Adipocyte (in vitro differentiated cells): ENCODE measurements around the gene HSPA1B.
A peak's percentile ranks its signal among the peaks of the same experiment; 100 is the strongest.
"Not testable (repeated sequence)": the region's sequence is repeated elsewhere in the genome, so short reads cannot be mapped to it uniquely, and the experiment has no call there.

ENCODE experiments used
- DNase-seq: peaks from one replicate; pipeline ENCODE4 v3.0.0-alpha.2; 2015; ENCODE audit warnings: low read depth
- H3K27me3 ChIP-seq: replicated peaks from 2 replicates; pipeline ENCODE4 v1.7.0; 2013; ENCODE audit warnings: mild to moderate bottlenecking, low read length, moderate library complexity; ENCODE audit not compliant: control insufficient read depth, insufficient read depth
- H3K36me3 ChIP-seq: 2 replicates; pipeline ENCODE4 v1.7.0; 2013; ENCODE audit warnings: low read length, mild to moderate bottlenecking, moderate library complexity; ENCODE audit not compliant: control insufficient read depth, insufficient read depth, severe bottlenecking
- H3K4me1 ChIP-seq: 2 replicates; pipeline ENCODE4 v1.7.0; 2013; ENCODE audit warnings: mild to moderate bottlenecking, low read length, moderate library complexity; ENCODE audit not compliant: control insufficient read depth, insufficient read depth
- H3K4me3 ChIP-seq: 2 replicates; pipeline ENCODE4 v1.7.0; 2013; ENCODE audit warnings: mild to moderate bottlenecking, low read length, moderate library complexity
- H3K9ac ChIP-seq: 2 replicates; pipeline ENCODE4 v1.7.0; 2013; ENCODE audit warnings: mild to moderate bottlenecking, low read length, moderate library complexity
- H3K9me3 ChIP-seq: 2 replicates; pipeline ENCODE4 v1.7.0; 2013; ENCODE audit warnings: mild to moderate bottlenecking, low read length, moderate library complexity; ENCODE audit not compliant: control insufficient read depth

HSPA1B gene

DNA sequence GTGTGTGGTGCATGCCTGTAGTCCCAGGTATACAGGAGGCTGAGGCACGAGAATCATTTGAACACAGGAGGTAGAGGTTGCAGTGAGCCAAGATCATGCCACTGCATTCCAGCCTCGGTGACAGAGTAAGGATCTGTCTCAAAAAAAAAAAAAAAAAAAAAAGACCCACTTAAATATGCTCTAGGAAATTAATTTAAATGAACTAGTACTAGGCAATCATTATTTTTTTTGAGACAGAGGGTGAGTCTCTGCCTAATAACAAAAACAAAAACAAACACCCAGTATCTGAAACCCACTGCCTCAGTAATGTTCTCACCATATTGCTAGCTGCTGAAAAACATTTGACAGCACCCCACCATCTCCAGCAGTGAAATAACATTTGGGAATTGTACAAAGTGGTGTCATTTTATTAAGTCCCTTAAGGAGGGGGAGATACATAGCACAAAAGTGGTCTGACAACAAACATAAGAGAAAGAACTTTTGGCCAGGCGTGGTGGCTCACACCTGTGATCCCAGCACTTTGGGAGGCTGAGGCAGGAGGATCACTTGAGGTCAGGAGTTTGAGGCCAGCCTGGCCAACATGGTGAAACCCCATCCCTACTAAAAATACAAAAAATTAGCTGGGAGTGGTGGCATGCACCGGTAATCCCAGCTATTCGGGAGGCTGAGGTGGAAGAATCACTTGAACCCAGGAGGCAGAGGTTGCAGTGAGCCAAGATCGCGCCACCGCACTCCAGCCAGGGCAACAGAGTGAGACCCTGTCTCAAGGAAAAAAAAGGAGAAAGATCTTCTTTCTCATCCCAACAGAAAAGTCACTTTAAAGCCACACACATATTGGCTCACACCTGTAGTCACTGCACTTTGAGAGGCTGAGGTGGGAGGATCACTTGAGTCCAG is 26.3 kb upstream of the HSPA1B start:
- H3K4me1 ChIP-seq, DNase-seq, H3K9me3 ChIP-seq, H3K4me3 ChIP-seq, H3K9ac ChIP-seq, H3K27me3 ChIP-seq: not testable (repeated sequence)
- H3K36me3 ChIP-seq = peaks cover 12% of the 10 kb centered on the region

DNA sequence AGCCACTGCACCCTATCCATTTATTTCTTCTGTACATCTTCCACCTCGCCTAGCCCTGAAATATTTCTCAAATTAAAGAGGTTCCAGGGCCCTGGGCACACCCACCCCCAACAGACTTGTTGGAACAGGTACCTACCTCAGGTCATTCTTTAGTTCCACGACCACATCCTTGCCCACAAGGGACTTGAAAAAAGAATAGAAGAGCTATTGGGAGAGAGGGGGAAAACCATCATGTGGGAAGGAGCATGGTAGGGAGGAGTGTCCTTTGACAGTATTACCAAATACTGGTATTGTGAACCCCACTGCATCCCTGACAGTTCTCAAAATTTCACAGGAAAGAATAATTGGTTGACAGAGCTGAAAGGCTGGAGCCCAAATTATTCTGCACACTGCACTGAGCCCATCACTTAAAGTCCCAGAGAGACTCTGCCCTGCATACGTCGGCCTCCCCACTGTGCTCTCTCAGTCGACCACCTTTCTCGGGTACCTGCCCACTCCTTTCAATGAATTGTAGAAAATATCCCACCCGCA is 21.5 kb upstream of the HSPA1B start:
- peaks cover 4% of the 10 kb centered on the region for H3K36me3 ChIP-seq
- peak overlapping the region; percentile 87 for H3K4me3 ChIP-seq
- H3K9ac ChIP-seq = peak overlapping the region; percentile 93
- no peaks in the 10 kb centered on the region for H3K9me3 ChIP-seq
- no peak for DNase-seq
- H3K27me3 ChIP-seq = no peaks in the 10 kb centered on the region
- peaks cover 9% of the 10 kb centered on the region for H3K4me1 ChIP-seq

DNA sequence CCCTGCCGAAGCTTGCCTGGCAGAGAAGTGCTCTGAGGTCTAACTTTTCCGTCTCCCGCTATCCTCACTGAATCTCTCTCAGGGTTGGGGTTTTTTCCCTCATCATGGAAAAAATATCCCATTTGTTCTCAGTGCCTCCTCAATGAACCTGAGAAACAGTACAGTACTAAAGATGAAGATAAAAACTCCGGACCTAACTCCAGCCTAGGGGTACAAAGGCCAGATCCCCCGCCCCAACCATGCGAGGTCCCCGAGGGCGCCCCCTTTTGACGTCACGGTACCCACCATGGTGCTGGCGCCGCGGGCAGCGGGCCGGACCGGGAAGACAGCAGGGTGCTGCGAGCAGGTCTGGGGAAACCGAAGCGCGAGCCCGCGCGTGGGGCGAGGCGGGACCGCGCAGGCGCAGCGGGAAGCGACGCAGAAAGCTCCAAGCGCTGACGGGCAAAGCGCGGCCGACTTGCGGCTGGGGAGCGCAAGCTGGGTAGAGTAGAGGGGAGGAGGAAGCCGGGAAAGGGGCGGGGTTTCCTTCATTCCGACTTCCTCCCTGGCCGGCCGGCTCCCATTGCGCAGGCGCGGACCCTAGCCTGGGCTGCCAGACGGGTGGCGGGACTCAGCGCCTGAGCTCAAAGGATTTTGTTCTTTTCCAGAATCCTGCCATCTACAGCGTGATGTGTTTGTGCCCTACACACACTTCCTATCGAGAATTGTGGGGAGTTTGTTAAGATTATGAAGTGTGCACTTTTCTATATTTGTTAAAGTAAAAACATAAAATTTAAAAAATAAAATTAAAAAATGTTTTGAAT is 20.9 kb upstream of the HSPA1B start, which contains the start of gene LSM2:
Gene LSM2, minus strand, starts transcription at position 497 of the 803 bp plus-strand sequence. Its CDS starts 209 bp downstream, at position 288.
- peaks cover 9% of the 10 kb centered on the region for H3K4me1 ChIP-seq
- no peaks in the 10 kb centered on the region for H3K27me3 ChIP-seq
- H3K9ac ChIP-seq = peak within 1 kb of the TSS; percentile 93
- peaks cover 3% of the 10 kb centered on the region for H3K36me3 ChIP-seq
- DNase-seq = peak; percentile 99
- no peaks in the 10 kb centered on the region for H3K9me3 ChIP-seq
- H3K4me3 ChIP-seq = peak within 1 kb of the TSS; percentile 87

GRCh38 chr6:31808599-31808998 is 18.9 kb upstream of the HSPA1B start:
- DNase-seq, H3K9me3 ChIP-seq, H3K36me3 ChIP-seq, H3K4me3 ChIP-seq, H3K9ac ChIP-seq, H3K27me3 ChIP-seq: not testable (repeated sequence)
- peaks cover 14% of the 10 kb centered on the region for H3K4me1 ChIP-seq

- H3K4me3 ChIP-seq = no peak overlapping the region
- DNase-seq = no peak
- H3K9ac ChIP-seq = no peak overlapping the region
- peaks cover 12% of the 10 kb centered on the region for H3K4me1 ChIP-seq
- no peaks in the 10 kb centered on the region for H3K36me3 ChIP-seq
- H3K9me3 ChIP-seq = no peaks in the 10 kb centered on the region
- H3K27me3 ChIP-seq = no peaks in the 10 kb centered on the region
Observed at GRCh38 chr6:31811645-31812044, 15.9 kb upstream of the HSPA1B start.

DNA sequence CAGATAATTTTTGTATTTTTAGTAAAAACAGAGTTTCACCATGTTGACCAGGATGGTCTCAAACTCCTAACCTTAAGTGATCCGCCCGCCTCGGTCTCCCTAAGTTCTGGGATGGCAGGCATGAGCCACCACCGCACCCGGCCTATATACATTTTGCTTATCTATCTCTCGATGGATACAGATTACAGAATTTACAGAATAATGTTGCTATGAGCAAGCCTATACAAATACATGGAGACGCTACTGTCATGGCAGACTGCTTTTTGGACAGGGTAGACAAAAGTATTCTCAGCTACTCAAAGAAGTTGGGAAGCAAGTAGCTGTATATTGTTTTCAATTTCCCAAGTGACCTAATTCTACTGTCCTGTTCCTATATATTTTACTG is 14.1 kb upstream of the HSPA1B start:
- no peaks in the 10 kb centered on the region for H3K36me3 ChIP-seq
- H3K27me3 ChIP-seq = no peaks in the 10 kb centered on the region
- no peak for DNase-seq
- H3K9ac ChIP-seq = peak overlapping the region; percentile 91
- H3K4me3 ChIP-seq = peak overlapping the region; percentile 76
- no peaks in the 10 kb centered on the region for H3K9me3 ChIP-seq
- H3K4me1 ChIP-seq = peaks cover 17% of the 10 kb centered on the region

DNA sequence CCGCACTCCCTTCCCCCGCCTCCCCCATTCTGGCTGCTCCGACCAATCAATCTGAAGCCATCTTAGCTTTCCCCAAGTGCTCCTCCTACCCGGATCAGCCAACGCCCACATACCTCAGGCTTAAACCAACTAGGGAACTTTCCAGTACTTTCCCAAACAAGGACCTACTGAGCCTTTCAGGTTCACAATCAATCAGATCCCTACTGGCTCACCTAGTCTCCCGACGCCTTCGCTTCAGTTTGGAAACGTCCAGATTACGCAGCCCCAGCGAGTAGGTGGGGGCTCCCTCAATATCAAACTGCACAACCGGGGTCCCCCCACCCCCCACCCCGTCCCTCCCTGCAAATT is 12.9 kb upstream of the HSPA1B start:
- H3K4me1 ChIP-seq = peaks cover 28% of the 10 kb centered on the region
- no peaks in the 10 kb centered on the region for H3K9me3 ChIP-seq
- peak overlapping the region; percentile 86 for H3K9ac ChIP-seq
- peak overlapping the region; percentile 90 for H3K4me3 ChIP-seq
- no peaks in the 10 kb centered on the region for H3K27me3 ChIP-seq
- no peaks in the 10 kb centered on the region for H3K36me3 ChIP-seq
- DNase-seq = peak; percentile 98

DNA sequence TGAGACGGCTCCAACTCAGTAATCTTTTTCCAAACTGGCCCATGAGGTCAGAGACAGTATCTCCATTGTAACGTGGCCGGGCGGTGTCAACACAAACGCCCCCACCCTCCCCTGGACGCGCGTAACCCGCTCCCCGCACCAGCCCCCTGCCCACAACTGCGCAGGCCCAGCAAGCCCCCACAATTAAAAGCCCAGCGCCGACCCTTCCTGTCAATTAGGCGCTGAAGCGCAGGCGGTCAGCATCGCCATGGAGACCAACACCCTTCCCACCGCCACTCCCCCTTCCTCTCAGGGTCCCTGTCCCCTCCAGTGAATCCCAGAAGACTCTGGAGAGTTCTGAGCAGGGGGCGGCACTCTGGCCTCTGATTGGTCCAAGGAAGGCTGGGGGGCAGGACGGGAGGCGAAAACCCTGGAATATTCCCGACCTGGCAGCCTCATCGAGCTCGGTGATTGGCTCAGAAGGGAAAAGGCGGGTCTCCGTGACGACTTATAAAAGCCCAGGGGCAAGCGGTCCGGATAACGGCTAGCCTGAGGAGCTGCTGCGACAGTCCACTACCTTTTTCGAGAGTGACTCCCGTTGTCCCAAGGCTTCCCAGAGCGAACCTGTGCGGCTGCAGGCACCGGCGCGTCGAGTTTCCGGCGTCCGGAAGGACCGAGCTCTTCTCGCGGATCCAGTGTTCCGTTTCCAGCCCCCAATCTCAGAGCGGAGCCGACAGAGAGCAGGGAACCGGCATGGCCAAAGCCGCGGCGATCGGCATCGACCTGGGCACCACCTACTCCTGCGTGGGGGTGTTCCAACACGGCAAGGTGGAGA is 12.3 kb upstream of the HSPA1B start, which contains the start of the genes HSPA1A and HSPA1L:
Gene HSPA1A, plus strand, starts transcription at position 519 of the 814 bp plus-strand sequence. Its CDS starts 214 bp downstream, at position 733.
Gene HSPA1L, minus strand, starts transcription at position 259 of the 814 bp plus-strand sequence. CDS start 3,311 bp downstream, outside the sequence.
- DNase-seq = peak; percentile 97
- Histone ChIP-seq H3K9ac (peak within 1 kb of the TSS; percentile 91), H3K27me3 (no peaks in the 10 kb centered on the region)

GRCh38 chr6:31817133-31817928 is 10.2 kb upstream of the HSPA1B start:
- not testable (repeated sequence) for DNase-seq, H3K36me3 ChIP-seq, H3K9me3 ChIP-seq, H3K27me3 ChIP-seq
- H3K9ac ChIP-seq = peak overlapping the region; percentile 67
- peak overlapping the region; percentile 82 for H3K4me3 ChIP-seq
- peaks cover 43% of the 10 kb centered on the region for H3K4me1 ChIP-seq

More for the DNA sequence above, 12.3 kb upstream of the HSPA1B start, which contains the start of the genes HSPA1A and HSPA1L:
- Histone ChIP-seq H3K9me3 (no peaks in the 10 kb centered on the region), H3K4me1 (peaks cover 32% of the 10 kb centered on the region), H3K4me3 (peak within 1 kb of the TSS; percentile 90), H3K36me3 (no peaks in the 10 kb centered on the region)

DNA sequence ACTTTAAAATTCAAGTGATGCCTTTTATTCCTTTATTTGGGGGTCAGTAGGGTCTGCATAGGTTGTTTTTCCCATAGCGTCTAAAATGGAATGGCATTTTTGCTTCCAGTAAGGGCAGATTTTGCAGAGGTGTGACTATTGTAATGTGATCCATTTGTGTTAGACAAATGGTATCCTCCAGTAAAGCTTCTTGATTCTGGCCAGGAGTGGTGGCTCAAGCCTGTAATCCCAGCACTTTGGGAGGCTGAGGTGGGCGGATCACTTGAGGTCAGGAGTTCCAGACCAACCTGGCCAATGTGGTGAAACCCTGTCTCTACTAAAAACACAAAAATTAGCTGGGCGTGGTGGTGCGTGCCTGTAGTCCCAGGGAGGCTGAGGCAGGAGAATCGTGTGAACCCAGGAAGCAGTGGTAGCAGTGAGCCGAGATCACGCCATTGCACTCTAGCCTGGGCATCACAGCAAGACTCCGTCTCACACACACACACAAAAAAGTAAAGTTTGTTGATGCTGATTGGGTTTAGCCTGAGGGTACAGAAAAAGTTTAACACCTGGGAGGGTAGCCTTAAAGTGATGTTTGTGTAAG is 9.5 kb upstream of the HSPA1B start:
- Histone ChIP-seq H3K4me1 (peaks cover 50% of the 10 kb centered on the region), H3K9ac (peak overlapping the region; percentile 67), H3K4me3 (peak overlapping the region; percentile 82)
- H3K36me3 ChIP-seq, H3K27me3 ChIP-seq, H3K9me3 ChIP-seq, DNase-seq: not testable (repeated sequence)
